Heart right ventricle (tissue), 16 donors: ENCODE measurements around the gene SLC2A13. TPM values are rescaled to one million over a fixed set of nuclear protein-coding genes. Genes with fewer than 3 reads are reported as not detected.

Source experiments
- ATAC-seq, 8 donors: fragments of 200-7000 bp; cut with Tn5 transposase; one replicate each; pipeline ENCODE4 v1.9.1; 2020; ENCODE audit warnings: mild to moderate bottlenecking in 8 of 8, moderate library complexity in 8 of 8, moderate number of reproducible peaks in 1 of 8
- DNase-seq, 2 donors: peaks; one replicate each; pipeline ENCODE4 v3.0.0-alpha.2; 2020
- H3K27ac ChIP-seq, 10 donors: fragments of 200-600 bp; sonication (generic) in 2 of 10; one replicate each; pipeline versions ENCODE4 v1.5.0 to v1.8.0; 2020 to 2022; ENCODE audit warnings: mild to moderate bottlenecking in 3 of 10
- H3K27me3 ChIP-seq, 7 donors: fragments of 200-600 bp; one replicate each; pipeline ENCODE4 v1.8.0; 2021 to 2022; ENCODE audit warnings: mild to moderate bottlenecking in 2 of 7
- H3K36me3 ChIP-seq, 9 donors: fragments of 200-600 bp; sonication (generic) in 1 of 9; one replicate each; pipeline versions ENCODE4 v1.5.0 to v1.8.0; 2020 to 2022; ENCODE audit warnings: mild to moderate bottlenecking in 2 of 9
- H3K4me1 ChIP-seq, 9 donors: fragments of 200-600 bp; sonication (generic) in 1 of 9; one replicate each; pipeline versions ENCODE4 v1.5.0 to v1.8.0; 2020 to 2022; ENCODE audit warnings: mild to moderate bottlenecking in 4 of 9
- H3K4me3 ChIP-seq, 10 donors: fragments of 200-600 bp; sonication (generic) in 2 of 10; one replicate each; pipeline versions ENCODE4 v1.5.0 to v1.8.0; 2020 to 2022; ENCODE audit warnings: mild to moderate bottlenecking in 7 of 10, moderate library complexity in 2 of 10
- H3K9me3 ChIP-seq, 11 donors: fragments of 200-600 bp in 10 of 11; sonication (generic) in 2 of 11; one replicate each; pipeline versions ENCODE4 v1.5.0 to v1.8.0; 2013 to 2022; ENCODE audit warnings: mild to moderate bottlenecking in 2 of 11, control low read depth in 1 of 11, moderate library complexity in 1 of 11
- CTCF ChIP-seq, 9 donors: fragments of 200-600 bp; sonication (generic) in 2 of 9; IDR thresholded peaks; one replicate each; pipeline versions ENCODE4 v1.5.0 to v1.8.0; 2021 to 2022; ENCODE audit warnings: antibody characterized with exemption in 9 of 9, mild to moderate bottlenecking in 5 of 9, moderate library complexity in 1 of 9
- WGBS, 2 donors: extraction: QIAGEN DNeasy Blood & Tissue Kit; methylation state at CpG; one replicate each; pipeline ENCODE4 v1.1.7; 2013; ENCODE audit warnings: inconsistent platforms in 1 of 2; 5-methylcytosine and 5-hydroxymethylcytosine counted together
- intact Hi-C, 10 donors: fragments of 100-400 bp; cut with DNase I; formaldehyde crosslinking; loops; one replicate each; pipeline versions ENCODE4 v1.11.1 to v1.14.2; 2022
- polyA plus RNA-seq, 2 donors: library from polyadenylated mRNA; stranded (reverse); fragments of 200-250 nt; gene quantifications; one replicate each; pipeline ENCODE4 v1.2.3, GENCODE V29; 2013
- total RNA-seq, 10 donors: library from RNA; stranded (reverse); fragmentation: NEBNext Ultra II Directional in 3 of 10; extraction: Animal tissue kit (Norgen Biotek cat#: 25700) in 3 of 10; gene quantifications; one replicate each; pipeline versions ENCODE4 v1.2.1 to v1.2.4, GENCODE V29; 2021 to 2023
- donor health status: Arrhythmogenic right ventricular cardiomyopathy.
- donor health status: ischemic (EF 13 %, LVEDD 7.1; RV severe dilation, severe dysfunction).
- donor health status: healthy with polysubstance abuse.
- donor health status: DM: no; HTN: yes; CAD: no.
- donor health status: DM: no; HTN: no; CAD: no.
- donor health status: ischemic (EF 25% LVEDD 6.9; RV normal size, moderate dysfunction).
- donor health status: ischemic (EF 25% LVEDD 5.7; RV mildly dilated, moderate dysfunction).
- donor health status: healthy.
- donor health status: DM: yes; HTN: yes; CAD: no.
- donor health status: Ischemic cardiomyopathy.
- donor health status: ischemic (EF 35%, LVEDD 5.7; RV mildly dilated, moderate dysfunction).
- donor health status: nonischemic (EF 11% LVEDD 7.7; RV severe dilation, severe dysfunction).
- donor health status: DM: yes; HTN: yes; CAD: no.
- donor health status: PGD.
- donor health status: ischemic (EF 29% LVEDD 5.4; RV normal size, mild dysfunction).
- donor health status: nonischemic (EF 23%, LVEDD 6.1; RV moderate dilation, normal function).

The SLC2A13 gene
- total and polyA plus RNA-seq, 12 donors: 2.6 to 14.2 (median 9.8) TPM

DNA sequence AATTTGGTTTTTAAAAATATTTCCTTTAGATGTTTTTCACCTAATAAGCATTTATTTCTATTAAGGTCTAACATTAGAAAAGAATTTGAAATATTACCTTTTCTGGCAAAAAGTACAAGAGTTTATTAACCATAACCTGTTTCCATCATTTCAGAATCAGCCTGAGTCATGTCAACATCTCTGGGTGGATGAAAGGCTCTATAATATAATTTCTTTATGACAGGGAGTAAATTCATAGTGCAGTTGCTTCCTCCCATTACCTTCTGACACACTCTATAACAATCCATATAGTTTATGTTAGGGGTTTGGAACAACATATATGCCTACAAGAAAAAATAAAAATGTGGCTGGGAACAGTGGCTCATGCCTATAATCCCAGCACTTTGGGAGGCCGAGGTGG is 134.5 kb downstream of the SLC2A13 start:
- ATAC-seq: no peak
- H3K27ac ChIP-seq: no peak overlapping the region
- H3K4me3 ChIP-seq: no peak overlapping the region
- no peaks in the 10 kb centered on the region for H3K27me3 ChIP-seq
- WGBS, 2 donors: 92 to 95% methylated on average over 1 of the region's 1 CpG
- peaks cover 0 to 7% (median 2%) of the 10 kb centered on the region in 9 donors for H3K4me1 ChIP-seq
- intact Hi-C loops: no loop called here
- TF ChIP-seq CTCF (IDR thresholded peaks at IDR 0.05): no peak
- no peaks in the 10 kb centered on the region for H3K36me3 ChIP-seq
- no peak for DNase-seq
- H3K9me3 ChIP-seq: peaks cover 0 to 10% (median 0%) of the 10 kb centered on the region in 11 donors

GRCh38 chr12:39966721-39967120 is 139.2 kb downstream of the SLC2A13 start:
- DNase-seq (no peak), ATAC-seq (no peak)
- Histone ChIP-seq H3K27me3 (no peaks in the 10 kb centered on the region), H3K4me3 (no peak overlapping the region), H3K27ac (no peak overlapping the region), H3K36me3 (no peaks in the 10 kb centered on the region), H3K9me3 (peaks cover 0 to 10% (median 0%) of the 10 kb centered on the region in 11 donors), H3K4me1 (peaks cover 0 to 8% (median 0%) of the 10 kb centered on the region in 9 donors)
- WGBS, 2 donors: 71 to 82% methylated on average over 2 of the region's 2 CpGs
- intact Hi-C loops: no loop called here
- no peak for TF ChIP-seq CTCF (IDR thresholded peaks at IDR 0.05)

DNA sequence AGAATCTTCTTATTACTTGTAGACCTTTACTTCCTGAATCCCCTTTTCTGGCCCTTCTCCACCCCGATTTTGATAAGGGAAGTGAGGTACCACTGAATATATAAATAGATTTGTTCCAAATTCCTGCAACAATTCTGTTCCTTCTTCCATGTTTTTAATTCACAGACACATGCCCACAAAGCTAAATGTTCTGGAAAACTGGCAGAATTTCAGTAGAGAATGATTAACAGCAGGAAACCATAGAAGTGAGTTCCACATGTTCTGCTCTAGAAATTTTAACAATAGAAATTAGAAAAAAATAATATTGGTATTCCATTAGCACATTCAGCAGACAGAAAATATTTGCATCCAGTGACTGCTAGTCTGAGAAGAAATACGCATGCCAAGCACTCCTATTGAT is 139.6 kb downstream of the SLC2A13 start:
- Histone ChIP-seq H3K27ac (no peak overlapping the region), H3K4me1 (peaks cover 0 to 8% (median 0%) of the 10 kb centered on the region in 9 donors), H3K36me3 (no peaks in the 10 kb centered on the region), H3K9me3 (peaks cover 0 to 10% (median 0%) of the 10 kb centered on the region in 11 donors), H3K27me3 (no peaks in the 10 kb centered on the region), H3K4me3 (no peak overlapping the region)
- intact Hi-C loops: no loop called here
- WGBS, 2 donors: 52 to 57% methylated on average over 2 of the region's 2 CpGs
- TF ChIP-seq CTCF (IDR thresholded peaks at IDR 0.05): no peak
- DNase-seq (no peak), ATAC-seq (no peak)

- Histone ChIP-seq H3K36me3 (no peaks in the 10 kb centered on the region), H3K4me3 (no peak overlapping the region), H3K27ac (no peak overlapping the region), H3K4me1 (no peaks in the 10 kb centered on the region), H3K27me3 (no peaks in the 10 kb centered on the region), H3K9me3 (no peaks in the 10 kb centered on the region)
- TF ChIP-seq CTCF (IDR thresholded peaks at IDR 0.05): no peak
- 93 to 97% methylated on average over 2 of the region's 2 CpGs for WGBS, 2 donors
- DNase-seq (no peak), ATAC-seq (no peak)
- intact Hi-C loops: no loop called here
Observed at GRCh38 chr12:39959467-39959866, 146.4 kb downstream of the SLC2A13 start.
